ENCODE measurements around the gene LTB.

LTB gene

GRCh38 chr6:31582230-31582643 lies at the start of gene LTB:
LTB (minus strand) TSS chr6:31582424; CDS start chr6:31582417, 7 bp downstream.
- no peak for DNase-seq

- no peak for DNase-seq
These were observed 49.6 kb upstream of the LTB start for GRCh38 chr6:31631681-31632278.

- DNase-seq = no peak
These were observed 49.0 kb upstream of the LTB start for GRCh38 chr6:31631209-31631608.

GRCh38 chr6:31630177-31630934 lies 48.1 kb upstream of the LTB start:
- DNase-seq = no peak

- no peak for DNase-seq
These were observed 46.8 kb upstream of the LTB start for GRCh38 chr6:31629014-31629413.

- no peak for DNase-seq
These were observed 45.6 kb upstream of the LTB start for GRCh38 chr6:31627690-31628287.

- no peak for DNase-seq
These were observed 44.7 kb upstream of the LTB start for GRCh38 chr6:31626952-31627351.

- no peak for DNase-seq
These were observed 41.8 kb upstream of the LTB start for GRCh38 chr6:31624070-31624469.

GRCh38 chr6:31622684-31623091 lies 40.5 kb upstream of the LTB start:
- DNase-seq = no peak

GRCh38 chr6:31621991-31622390 lies 39.8 kb upstream of the LTB start:
- DNase-seq = no peak

GRCh38 chr6:31621320-31621939 lies 39.2 kb upstream of the LTB start:
- DNase-seq = no peak

- peak; percentile 48 for DNase-seq
These were observed 38.5 kb upstream of the LTB start, which contains the start of gene PRRC2A for GRCh38 chr6:31620586-31621319. PRRC2A (plus strand) TSS chr6:31620715; CDS start chr6:31622790, 2,075 bp downstream.

GRCh38 chr6:31619805-31620585 lies 37.8 kb upstream of the LTB start:
- DNase-seq = peak; percentile 96

- DNase-seq = no peak
These were observed 34.8 kb upstream of the LTB start for GRCh38 chr6:31617010-31617409.

GRCh38 chr6:31615748-31616147 lies 33.5 kb upstream of the LTB start:
- no peak for DNase-seq

GRCh38 chr6:31614684-31615578 lies 32.7 kb upstream of the LTB start, which contains the start of gene AIF1:
AIF1 (plus strand) TSS chr6:31615234; CDS start chr6:31615330, 96 bp downstream.
- DNase-seq = no peak

GRCh38 chr6:31614075-31614619 lies 31.9 kb upstream of the LTB start:
- DNase-seq = no peak

GRCh38 chr6:31610968-31611367 lies 28.7 kb upstream of the LTB start:
- DNase-seq = no peak

GRCh38 chr6:31609519-31610406 lies 27.5 kb upstream of the LTB start:
- DNase-seq = no peak

All from SHP77 treated with DMSO at 0.1 percent for 48 hours (cell line).